Measurements from ENCODE around the gene LRRC49. TPM values are rescaled to one million over a fixed set of nuclear protein-coding genes. Genes with fewer than 3 reads are reported as not detected.

Gene LRRC49
- total RNA-seq, 2 donors from 2014 or later: 9.7 to 10.2 TPM

- no peak for DNase-seq (ENCODE audit: low spot score)
- intact Hi-C loops (cut with DNase I): no loop called here
Observed at GRCh38 chr15:71098920-71099319, 206.3 kb downstream of the LRRC49 start.

Other genes starting within 250 kb of the LRRC49 start
- 100 to 1,000 TPM in 1 of 2 donors, 10 to 100 TPM in 1; 86.6 to 114 TPM for gene UACA, start 129.3 kb upstream of the LRRC49 start, total RNA-seq
- 10 to 100 TPM; 38.0 to 44.7 TPM for gene LARP6, start 38.7 kb upstream of the LRRC49 start, total RNA-seq
- 1 to 10 TPM; 1.7 to 2.1 TPM for gene THAP10, start 393 bp upstream of the LRRC49 start, total RNA-seq
- gene THSD4, start 222.6 kb downstream of the LRRC49 start, total RNA-seq: 10 to 100 TPM; 16.3 to 18.8 TPM

Data from posterior vena cava (tissue), 2 donors.